Measurements from ENCODE around the gene NT5DC1.
A peak's percentile ranks its signal among the peaks of the same experiment; 100 is the strongest.
"Not testable (repeated sequence)": the region's sequence is repeated elsewhere in the genome, so short reads cannot be mapped to it uniquely, and the experiment has no call there.

NT5DC1 gene

DNA sequence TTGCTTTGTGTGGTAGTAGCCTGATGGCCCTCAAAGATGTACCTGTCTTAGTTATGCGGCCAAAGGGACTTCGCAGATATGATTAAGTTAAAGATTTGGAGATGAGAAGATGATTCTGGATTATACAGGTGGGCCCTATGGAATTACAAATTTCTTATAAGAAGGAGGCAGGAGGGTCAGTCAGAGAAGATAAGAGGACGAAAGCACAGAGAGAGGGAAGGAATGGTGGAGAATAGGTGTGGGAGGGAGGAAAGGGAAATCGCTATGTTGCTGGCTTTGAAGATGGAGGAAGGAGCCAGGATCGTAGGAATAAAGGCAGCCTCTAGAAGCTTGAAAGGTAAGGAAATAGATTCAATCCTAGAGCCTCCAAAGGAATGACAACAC lies 180.3 kb downstream of the NT5DC1 start:
- no peak for DNase-seq

DNA sequence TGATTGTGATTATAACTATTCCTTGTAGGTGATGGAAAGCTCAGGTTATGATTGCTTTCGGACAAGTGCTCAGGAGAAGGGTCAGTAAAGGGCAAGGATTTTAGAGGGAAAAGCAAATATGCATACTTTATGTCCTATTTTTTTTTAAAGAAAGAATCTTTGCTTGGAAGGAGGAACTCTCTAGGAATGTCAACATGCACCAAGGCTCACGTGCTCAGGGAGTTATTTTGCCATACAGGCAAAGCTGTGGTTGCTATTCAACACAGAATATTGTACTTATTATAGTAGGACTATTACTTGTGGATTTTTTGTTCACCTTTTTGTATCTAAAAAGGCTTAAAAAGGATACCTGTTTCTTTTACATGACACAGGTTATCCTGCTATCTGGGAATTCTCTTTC lies 182.0 kb downstream of the NT5DC1 start:
- no peak for DNase-seq

DNA sequence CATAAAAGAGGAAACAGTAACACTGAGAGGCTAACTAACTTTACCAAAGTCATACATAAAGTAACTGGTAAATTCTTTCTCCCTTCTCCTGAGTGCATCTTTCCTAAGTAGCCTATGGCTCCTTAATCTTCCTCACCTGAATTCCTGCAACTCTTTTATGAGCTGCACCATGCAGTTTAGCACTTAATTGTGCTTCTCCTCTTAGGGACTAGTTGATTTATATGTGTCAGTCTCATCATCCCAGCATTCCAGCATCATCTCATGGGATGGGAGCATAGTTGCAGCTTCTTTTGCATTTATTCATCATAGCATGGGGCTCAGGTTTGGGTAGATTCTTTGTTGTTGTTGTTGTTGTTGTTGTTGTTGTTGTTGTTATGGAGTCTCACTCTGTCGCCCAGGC lies 182.5 kb downstream of the NT5DC1 start:
- DNase-seq = no peak

DNA sequence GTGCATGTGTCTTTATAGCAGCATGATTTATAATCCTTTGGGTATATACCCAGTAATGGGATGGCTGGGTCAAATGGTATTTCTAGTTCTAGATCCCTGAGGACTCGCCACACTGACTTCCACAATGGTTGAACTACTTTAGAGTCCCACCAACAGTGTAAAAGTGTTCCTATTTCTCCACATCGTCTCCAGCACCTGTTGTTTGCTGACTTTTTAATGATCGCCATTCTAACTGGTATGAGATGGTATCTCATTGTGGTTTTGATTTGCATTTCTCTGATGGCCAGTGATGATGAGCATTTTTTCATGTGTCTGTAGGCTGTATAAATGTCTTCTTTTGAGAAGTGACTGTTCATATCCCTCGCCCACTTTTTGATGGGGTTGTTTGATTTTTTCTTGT lies 184.3 kb downstream of the NT5DC1 start:
- DNase-seq = not testable (repeated sequence)

DNA sequence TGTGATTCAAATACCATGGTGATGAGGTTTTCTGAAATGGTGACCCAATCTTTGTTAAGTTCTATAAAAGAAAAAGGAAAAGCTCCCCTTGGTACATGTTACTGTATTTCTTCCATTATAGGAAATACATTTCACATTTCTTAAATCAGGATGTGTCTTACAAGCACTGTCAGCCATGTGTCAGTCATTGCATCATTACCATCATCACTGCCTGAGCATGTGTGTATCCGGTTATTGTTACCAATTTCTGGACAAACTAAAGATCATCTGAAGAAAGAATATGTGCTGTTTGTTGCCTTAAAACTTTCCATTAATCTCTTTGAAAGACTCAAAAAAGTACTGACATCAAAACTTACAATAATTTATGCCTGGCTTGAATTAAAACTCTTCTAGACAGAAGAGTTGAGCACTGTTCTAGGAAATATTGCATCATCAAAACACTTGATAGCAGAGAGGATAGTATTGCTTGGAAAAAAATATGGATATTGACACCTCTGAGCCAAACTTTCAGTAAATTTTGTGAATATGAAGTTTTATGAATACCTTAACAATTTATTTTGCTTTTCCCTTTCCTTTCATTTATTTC lies 186.2 kb downstream of the NT5DC1 start:
- no peak for DNase-seq

DNA sequence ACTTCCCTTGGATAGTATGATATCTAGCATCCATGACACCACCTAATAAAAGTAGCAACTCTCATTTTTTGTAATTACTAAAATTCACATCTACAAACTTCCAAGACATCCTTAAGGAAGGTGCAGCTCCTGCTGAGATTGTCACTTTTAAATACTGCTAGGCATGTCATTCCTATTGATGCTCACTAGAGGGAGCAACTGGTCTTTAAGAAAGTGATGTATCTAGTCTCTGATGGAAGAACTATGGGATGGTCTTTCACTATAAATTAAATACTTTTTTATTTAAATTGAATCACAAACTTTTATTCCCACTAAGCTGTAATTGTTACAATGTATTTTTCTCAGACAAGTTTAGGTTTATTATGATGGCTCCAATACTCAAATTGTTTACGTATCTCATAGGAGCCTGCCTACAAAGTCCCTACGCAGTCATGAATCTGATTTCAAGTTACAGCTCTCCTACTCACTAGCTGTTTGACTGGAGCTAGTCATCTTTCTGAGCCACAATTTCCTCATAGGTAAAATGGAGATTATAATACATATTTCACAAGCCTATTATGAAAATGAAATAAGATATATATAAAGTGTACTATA lies 187.1 kb downstream of the NT5DC1 start:
- peak; percentile 61 for DNase-seq

DNA sequence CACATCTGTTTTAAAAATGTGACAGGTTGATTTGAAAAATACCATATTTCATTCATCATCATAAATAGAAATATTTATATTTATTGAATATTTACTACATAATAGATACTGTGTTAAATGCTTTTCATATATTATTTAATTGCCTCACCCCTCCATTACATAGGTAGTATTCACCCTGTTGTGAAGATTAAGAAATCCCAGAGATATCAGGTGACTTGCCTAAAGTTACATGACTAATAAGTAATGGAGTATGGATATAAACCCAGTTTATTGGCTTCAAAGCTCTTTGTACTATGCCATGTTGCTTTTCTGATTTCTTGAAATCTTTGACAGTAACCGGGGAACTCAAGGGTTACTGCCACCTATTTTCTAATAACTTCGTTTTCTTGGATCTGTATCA lies 189.2 kb downstream of the NT5DC1 start:
- no peak for DNase-seq

DNA sequence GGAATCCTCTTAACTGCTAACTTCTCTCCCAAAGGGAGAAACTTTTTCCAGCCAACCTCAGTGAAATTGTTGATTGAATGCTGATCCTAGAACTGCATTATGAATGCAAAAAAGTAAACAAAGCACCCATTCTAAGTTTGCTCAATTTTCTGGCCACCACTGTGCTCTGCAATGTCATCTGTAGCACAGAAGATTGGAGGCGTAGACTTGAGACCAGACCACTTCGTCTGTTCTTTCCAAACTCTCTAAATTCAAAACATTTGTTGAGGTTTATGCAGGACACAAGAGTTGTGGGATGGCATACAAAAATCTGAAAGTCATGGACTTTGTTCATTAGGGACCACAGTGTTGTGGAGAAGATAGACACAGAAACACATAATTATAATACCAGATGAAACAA lies 190.1 kb downstream of the NT5DC1 start:
- no peak for DNase-seq

DNA sequence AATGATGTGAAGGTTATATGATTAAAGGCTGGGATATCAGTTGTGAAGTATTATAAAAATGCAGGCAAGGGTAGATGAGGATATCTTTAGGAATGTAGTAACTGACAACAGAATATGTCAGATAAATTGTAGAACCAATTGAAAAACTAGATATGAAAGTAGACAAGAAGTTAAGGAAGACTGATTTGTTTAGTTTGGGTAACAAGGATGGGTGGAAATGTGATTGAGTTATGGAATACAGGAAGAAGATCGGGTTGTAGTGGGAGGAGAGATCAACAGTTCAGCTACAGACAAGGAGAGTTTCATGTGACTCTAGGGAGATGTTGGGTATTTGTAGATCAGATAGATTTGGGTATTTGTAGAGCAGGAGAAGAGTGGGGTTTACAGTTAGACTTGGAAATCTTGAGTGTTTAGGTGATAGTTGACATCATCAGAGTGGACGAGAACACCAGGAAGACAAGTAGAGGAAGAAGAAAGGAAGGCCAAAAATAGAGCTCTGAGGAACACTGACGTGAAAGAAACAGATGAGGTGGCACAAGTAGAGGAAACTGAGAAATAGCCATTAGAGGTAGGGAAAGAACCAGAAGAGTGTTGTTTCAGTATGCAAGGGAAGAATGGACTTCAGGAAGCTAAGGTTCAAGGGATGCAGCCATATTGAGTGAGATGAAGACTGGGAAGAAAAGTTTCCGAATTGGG lies 191.2 kb downstream of the NT5DC1 start:
- DNase-seq = no peak

DNA sequence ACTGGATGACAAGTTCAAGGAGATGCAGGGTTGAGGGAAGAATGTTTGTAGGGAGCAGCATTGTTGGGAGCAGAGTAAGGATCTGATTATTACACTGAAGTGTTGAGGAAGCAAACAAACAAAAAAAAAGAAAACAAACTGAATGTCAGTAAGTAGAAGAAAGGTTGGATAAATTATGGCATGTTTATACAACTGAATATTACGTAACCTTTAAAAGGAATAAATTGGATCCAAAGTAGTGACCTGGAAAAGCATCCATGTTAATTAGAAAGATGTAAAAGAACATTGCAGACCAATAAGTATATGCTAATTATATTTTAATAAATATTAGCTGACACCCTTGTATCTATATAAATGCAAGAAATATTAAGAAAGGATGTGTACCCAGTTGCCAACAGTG lies 191.9 kb downstream of the NT5DC1 start:
- no peak for DNase-seq

DNA sequence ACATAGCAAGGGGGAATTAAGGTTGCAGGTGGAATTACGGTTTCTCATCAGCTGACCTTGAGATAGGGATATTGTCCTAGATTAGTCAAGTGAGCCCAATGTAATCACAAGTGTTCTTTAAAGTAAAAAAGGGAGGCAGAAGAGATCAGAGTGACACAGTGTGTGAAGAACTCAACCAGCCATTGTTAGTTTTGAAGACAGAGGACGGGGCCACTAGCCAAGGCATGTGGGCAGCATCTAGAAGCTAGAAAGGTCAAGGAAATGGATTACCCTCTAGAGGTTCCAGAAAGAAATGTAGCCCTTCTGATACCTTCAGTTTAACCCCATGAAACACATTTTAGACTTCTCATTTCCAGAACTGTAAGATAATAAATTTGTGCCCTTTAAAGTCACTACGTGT lies 197.6 kb downstream of the NT5DC1 start:
- DNase-seq = no peak

DNA sequence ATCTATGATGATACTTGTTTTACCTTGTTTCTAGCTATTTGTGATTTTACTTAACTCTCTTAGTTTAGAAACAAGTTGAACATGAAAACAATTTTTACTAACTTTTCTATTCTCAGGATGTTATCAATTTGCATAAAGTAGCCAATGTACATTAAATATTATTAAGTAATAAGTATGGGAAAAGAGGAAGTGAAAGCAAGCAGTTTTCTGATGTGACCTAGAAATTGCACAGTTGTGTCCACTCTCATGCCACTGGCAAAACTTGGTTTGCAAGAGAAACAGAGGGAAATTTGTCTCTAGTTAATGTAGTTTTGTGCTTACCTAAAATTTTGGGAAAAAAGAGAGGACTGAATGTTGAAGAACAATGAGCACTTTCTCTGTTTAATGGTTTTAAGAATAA lies 198.3 kb downstream of the NT5DC1 start:
- DNase-seq = no peak
